GM18519 (cell line): ENCODE results near the gene PLEKHA3.
A peak's percentile ranks its signal among the peaks of the same experiment; 100 is the strongest.
"Not testable (repeated sequence)": the region's sequence is repeated elsewhere in the genome, so short reads cannot be mapped to it uniquely, and the experiment has no call there.

ENCODE experiments used
- ATAC-seq: cut with Tn5 transposase; IDR thresholded peaks from one replicate; pipeline ENCODE4 v1.9.1; 2021; ENCODE audit warnings: mild to moderate bottlenecking, moderate library complexity; ENCODE audit not compliant: unreplicated experiment, low FRiP score

The PLEKHA3 gene

DNA sequence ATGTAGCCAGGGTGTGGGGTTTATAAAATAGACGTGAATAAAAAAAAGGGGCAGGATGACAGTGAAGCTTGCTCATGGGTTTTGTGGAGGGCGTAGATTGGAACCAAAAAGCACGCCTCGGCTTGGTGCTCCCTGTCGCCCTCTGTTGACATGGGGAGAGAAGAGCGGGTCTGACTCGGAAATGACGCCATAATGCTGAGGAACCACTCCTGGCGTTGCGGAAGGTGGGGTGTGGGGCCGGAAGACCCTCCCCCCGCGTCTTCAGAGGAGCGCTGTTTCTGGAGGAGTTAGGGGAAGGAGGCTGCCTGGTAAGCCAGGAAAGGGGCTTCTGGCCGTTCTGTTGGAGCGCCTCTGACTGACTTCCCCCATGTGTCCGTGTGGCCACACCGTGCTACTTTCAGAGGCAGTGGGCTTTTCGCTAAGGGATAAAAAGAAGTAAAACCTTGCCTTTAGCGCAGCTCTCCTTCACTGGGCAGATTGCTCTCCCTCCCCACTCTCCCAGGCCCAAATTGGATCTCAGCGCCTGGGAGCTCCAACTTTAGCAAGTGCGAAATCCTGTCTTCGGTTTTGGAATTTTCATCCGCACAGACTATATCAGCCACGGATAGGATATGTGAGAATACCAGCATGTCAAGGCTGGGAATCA, 42.8 kb downstream of the PLEKHA3 start:
- peak; percentile 62 for ATAC-seq

DNA sequence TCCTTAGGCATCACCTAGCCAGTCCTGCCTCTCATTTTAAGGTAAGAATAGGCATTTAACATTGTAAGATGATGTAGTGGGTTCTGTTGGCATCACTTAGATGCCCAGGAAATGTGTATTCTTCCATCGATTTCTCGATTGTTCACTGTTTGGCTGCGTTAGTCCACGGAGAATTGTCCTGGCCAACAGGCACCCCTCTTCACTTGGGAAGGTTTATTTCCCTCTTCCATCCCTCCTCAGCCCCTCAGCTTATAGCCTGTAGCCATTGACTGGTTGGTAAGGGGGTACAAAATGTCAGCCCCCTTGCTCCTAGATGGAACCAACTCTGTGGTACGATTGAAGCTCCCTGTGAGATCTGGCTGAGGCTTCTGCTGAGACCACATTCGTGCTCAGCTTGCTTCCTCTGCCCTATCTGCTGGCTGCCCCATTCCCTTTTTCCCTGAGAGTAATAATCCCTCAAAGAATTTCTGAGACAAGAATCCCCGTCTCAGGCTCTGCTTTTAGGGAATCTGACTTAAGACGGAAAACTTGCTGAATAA, 43.4 kb downstream of the PLEKHA3 start:
- no peak for ATAC-seq

DNA sequence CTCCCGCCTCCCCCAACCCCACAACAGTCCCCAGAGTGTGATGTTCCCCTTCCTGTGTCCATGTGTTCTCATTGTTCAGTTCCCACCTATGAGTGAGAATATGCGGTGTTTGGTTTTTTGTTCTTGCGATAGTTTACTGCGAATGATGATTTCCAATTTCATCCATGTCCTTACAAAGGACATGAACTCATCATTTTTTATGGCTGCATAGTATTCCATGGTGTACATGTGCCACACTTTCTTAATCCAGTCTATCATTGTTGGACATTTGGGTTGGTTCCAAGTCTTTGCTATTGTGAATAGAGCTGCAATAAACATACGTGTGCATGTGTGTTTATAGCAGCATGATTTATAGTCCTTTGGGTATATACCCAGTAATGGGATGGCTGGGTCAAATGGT, 44.8 kb downstream of the PLEKHA3 start:
- ATAC-seq = not testable (repeated sequence)

DNA sequence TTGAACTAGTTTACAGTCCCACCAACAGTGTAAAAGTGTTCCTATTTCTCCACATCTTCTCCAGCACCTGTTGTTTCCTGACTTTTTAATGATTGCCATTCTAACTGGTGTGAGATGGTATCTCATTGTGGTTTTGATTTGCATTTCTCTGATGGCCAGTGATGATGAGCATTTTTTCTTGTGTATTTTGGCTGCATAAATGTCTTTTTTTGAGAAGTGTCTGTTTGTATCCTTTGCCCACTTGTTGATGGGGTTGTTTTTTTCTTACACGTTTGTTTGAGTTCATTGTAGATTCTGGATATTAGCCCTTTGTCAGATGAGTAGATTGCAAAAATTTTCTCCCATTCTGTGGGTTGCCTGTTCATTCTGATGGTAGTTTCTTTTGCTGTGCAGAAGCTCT, 45.2 kb downstream of the PLEKHA3 start:
- ATAC-seq = not testable (repeated sequence)

DNA sequence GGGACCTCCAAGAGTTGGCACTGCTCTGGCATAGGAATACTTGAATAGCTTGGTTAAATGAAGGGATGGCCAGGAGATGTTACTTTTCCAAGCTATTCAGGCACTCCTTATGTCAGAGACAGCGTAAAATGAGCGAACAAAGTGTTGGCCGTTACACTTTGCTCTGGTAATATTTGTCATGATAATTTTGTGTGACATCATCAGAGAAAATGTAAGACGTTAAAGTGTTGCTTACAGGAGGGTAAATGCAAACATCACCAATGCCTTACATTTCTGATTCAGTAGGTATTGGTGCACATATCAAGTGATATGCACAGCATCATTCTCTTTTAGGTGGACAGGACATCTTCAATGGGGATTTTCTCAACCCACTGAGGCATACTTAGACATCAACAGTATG, 46.0 kb downstream of the PLEKHA3 start:
- ATAC-seq = no peak

DNA sequence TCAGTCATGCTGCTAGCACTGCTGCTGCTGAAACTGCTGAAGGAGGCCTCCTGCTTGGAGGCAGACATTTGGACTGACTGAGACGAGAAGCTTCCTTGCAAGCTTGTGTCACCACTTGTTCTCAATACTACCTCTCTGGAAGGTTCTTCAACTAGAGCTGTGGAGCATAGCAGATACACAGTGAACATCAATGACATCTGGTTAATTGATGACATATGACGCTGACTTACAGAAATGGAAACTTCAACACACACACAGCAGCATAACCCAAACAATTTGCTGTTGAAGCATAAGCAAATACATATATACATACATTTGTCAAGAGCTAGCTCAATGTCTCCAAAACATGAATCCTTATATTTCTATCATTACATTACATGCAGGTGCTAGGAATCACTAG, 47.3 kb downstream of the PLEKHA3 start:
- ATAC-seq = no peak

DNA sequence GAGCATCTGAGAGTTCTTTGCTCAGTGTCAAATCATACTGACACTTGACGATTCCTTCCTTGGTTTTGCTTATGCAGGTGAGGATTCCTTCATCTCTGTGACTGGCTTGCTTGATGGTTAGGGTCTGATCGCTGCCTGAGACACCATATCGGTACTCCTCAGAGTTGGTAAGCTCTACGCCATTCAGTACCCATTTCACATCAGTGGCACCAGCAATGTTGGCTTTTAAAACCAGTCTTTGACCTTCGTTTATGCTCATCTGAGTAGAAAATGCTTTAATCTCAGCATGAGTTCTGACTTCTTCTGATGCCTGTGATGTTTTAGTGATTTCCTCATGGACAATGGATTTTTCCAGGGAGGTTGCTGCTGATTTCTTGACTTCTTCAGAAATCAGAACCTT, 48.4 kb downstream of the PLEKHA3 start:
- no peak for ATAC-seq

DNA sequence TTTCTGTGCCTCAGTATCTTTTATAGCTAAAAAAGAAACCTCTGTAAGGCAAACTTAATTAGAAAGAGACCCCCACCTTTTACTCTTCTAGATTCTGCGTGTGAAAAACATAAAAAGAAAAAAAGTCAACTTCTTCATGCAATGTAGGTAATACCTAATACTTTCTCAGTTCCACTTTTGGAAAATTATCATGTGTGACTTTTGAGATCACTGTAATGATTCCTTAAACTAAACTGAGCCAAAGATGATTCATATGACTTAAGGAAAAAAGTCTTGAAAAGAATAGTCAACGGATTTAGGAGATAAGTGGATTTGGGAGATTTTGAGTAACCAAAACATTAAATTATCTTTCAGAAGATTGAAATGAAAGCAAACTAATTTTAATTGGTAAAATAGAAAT, 48.9 kb downstream of the PLEKHA3 start:
- no peak for ATAC-seq

DNA sequence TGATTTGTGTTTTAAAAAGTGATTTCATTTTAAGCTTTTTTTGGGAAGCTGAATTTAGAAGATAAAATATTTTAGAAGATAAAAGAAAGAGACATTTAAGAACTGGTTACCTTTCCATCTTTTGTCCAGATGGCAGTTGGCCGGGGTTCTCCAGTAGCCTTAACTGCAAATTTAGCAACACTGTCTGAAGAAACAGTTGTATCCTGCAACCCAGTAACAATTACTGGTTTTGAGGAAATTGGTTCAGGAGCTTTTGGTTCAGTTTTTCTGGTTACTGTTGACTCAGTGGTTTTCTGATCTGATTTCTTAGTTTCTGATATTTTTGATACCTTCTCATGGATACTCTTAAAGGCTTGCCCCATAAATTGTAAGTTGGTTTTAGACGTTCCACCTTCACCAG, 49.9 kb downstream of the PLEKHA3 start:
- ATAC-seq = no peak

DNA sequence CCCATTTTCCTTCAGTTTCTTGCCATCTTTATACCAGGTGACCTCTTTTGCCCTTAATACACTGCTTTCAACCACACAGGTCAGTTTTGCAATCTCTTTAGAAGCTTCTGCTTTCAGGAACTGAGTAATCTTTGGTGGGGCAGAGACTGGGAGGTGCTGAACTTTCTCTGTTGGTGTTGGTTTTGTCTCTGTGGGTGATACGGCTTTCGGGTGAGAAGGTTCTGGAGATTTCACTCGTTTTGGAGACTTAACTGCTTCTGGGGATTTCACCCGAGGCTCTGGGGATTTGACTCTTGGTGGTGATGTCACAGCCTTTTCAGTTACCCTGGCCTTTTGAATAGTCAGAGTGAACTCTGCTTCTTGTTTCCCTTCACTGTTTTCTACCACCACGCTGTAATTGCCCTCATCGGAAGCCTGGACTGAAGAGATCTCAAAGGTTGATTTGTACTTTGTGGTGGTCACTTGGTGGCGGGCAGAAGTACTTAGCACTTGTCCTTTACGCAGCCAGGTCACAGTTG, 50.4 kb downstream of the PLEKHA3 start:
- peak; percentile 94 for ATAC-seq

DNA sequence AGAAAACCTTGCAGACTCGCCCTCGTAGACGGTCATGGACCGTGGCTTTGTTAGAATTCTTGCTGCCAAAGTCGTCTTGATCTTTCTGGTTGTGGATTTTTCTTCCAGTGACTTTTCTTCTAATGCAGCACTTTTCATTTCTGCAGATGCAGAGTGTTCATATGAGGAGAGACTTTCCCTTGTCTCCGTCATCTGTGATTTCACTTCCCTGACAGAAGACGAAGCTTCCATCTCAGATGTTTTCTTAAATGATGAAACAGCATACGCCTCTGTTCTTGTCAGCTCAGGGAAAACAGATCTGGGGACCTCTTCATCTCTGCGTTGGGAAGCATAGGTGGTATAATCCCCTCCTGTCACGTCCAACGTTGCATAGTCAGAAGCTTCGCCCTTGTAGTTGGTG, 50.9 kb downstream of the PLEKHA3 start:
- ATAC-seq = no peak

DNA sequence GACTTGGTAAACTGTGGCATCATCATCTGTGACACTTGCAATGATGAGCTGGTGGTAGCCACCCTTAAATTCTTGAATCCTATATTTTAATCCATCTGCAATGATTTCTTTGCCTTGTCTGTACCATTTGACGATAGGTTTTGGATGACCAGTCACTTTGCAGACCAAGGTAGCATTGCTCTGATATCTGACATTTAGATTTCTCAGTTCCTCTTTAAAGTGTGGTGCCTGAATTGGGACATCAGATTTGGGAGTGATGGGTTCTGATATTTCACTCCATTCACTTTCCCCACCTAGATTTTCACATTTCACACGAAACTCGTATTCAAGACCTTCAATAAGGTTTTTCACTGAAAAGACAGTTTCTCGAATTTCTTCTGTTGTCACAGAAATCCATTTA, 55.8 kb downstream of the PLEKHA3 start:
- ATAC-seq = no peak

DNA sequence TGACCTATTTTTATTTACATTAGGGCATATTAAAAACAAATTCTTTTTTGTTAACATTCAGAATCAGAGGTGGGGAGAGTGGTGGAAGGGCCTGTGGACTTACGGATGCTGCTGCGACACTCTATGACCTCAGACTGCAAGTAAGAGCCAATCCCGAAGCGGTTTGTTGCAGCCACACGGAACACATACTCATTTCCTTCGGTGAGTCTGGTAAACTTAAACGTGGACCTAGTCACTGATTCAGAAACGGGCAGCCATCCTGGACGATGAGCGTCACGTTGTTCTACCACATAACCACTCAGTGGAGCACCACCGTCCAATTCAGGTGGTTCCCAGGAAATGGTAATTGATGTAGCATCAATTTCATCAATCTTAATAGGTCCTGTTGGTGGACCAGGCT, 61.9 kb downstream of the PLEKHA3 start:
- no peak for ATAC-seq

DNA sequence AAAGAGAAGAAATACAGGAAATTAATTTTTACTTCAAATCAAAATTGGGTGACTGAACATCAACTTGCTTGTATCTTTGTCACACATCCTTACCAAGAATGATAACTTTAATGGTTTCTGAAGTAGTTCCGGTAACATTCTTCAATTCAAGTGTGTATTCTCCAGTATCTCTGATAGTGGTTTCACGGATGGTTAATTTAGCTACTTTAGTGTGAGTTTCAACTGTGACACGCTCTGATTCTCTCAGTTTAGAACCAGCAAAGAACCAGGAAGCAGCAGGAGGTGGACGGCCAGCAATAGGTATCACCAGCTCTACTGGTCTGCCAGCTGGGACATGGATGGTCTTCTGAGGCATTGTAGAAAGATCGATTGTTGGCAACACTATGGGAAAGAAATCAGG, 62.3 kb downstream of the PLEKHA3 start:
- no peak for ATAC-seq

DNA sequence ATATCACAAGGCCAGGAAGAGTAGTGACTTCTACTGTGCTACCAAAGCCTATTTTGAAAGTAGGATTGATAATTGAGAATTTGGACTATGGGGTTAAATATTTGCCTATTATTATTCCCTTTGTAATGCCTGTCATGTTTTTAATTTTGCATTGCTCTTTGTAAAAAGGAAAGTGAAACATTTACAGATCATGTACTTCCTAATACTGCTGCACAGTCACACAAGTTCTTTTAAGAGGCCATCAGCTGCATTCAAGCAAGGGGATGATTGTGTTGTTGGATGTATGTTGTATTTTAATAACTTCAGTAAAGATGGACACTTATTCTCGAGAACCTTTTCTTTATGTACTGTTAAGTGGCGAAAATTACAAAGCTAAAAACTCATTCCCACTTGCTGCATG, 70.1 kb downstream of the PLEKHA3 start:
- ATAC-seq = peak; percentile 70

DNA sequence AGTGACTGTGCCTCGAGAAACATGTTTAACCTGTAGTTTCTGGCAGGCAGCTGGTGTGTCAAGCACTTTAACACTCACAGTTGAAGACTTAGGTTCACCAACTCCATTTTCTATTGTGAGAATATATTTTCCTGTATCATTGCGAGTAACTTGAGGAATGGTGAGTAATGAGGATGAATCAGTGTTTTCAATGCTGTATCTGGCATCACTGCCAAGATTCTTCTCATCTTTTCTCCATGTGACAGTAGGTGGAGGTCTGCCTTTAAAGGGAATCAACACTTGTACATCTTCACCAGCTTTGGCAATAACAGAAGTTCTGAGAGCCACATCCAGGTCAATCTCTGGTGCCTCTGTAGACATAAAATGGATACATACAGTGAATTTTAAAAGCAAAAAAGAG, 72.8 kb downstream of the PLEKHA3 start:
- no peak for ATAC-seq
